Measurements from ENCODE around the gene WDR93. TPM values are rescaled to one million over a fixed set of nuclear protein-coding genes. Genes with fewer than 3 reads are reported as not detected.
"Not testable (repeated sequence)": the region's sequence is repeated elsewhere in the genome, so short reads cannot be mapped to it uniquely, and the experiment has no call there.

WDR93 gene
- total RNA-seq, 1 experiment from 2014 or later: not detected

DNA sequence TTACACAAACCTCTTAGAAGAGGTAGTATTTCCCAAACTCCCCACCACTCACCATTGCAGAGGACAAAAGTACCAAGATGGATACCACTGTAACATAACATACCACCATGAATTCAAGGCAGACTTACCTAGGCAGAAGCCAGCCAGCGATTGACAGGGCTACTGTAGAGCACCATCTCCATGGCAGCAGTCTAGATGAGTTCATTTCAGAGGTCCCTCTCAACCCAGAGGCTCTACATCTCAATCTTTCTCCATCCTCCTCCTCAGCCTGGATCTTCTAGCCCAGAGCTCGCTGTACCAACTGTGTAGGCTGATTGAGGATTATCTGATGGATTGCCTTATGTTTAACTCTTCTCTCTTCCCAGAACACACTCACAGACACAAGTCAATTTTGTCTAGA, 9.5 kb upstream of the WDR93 start:
- CTCF ChIA-PET: no interaction called here
- no peak for DNase-seq (ENCODE audit: low spot score)
- POLR2A ChIA-PET (ENCODE audit: low non-redundant PET): no interaction called here
- intact Hi-C loops (cut with micrococcal nuclease; ENCODE audit: unreplicated experiment): no loop called here
- no peak overlapping the region for H3K27ac ChIP-seq (ENCODE audit: low read depth, low read length, poor library complexity, severe bottlenecking)
- BruUV-seq (replicated peaks): no TSS peak
- no peaks in the 10 kb centered on the region for H3K4me1 ChIP-seq (ENCODE audit: insufficient read depth, low read length, poor library complexity, severe bottlenecking)
- no peak overlapping the region for H3K4me3 ChIP-seq (ENCODE audit: low read depth, low read length, poor library complexity, severe bottlenecking)
- no peaks in the 10 kb centered on the region for H3K9me3 ChIP-seq (ENCODE audit: low read depth, low read length, poor library complexity, severe bottlenecking)
- no peak for TF ChIP-seq CTCF (conservative IDR thresholded peaks at IDR 0.05; ENCODE audit: low read depth, low read length)
- no peak for TF ChIP-seq EZH2 (IDR thresholded peaks at IDR 0.05; ENCODE audit: borderline replicate concordance, low read depth, low read length, poor library complexity, severe bottlenecking)
- no peaks in the 10 kb centered on the region for H3K27me3 ChIP-seq (replicated peaks; ENCODE audit: insufficient read depth, low read depth, low read length, poor library complexity)
- no peaks in the 10 kb centered on the region for H3K36me3 ChIP-seq (ENCODE audit: insufficient read depth, low read length, poor library complexity, severe bottlenecking)

DNA sequence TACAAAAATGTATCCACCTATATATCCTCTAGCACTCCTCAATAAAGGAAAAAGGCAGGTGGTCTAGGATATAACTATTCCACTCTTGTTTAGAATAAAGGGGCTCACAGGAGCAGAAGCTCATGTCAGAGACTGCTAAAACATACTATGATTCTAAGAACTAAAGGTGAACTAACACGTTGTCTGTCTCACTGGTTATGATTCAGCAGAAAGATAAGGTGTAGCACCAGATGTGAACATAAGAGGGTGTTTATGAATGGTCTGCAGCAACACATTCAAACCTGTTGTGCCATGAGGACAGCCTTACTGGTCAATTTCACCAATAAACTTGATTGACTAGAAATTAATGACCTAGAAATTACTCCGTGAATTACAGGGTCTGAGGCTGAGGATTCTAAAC, 4.6 kb upstream of the WDR93 start:
- no TSS peak for BruUV-seq (replicated peaks)
- intact Hi-C loops (cut with micrococcal nuclease; ENCODE audit: unreplicated experiment): no loop called here
- TF ChIP-seq CTCF (conservative IDR thresholded peaks at IDR 0.05; ENCODE audit: low read depth, low read length) (no peak), EZH2 (IDR thresholded peaks at IDR 0.05; ENCODE audit: borderline replicate concordance, low read depth, low read length, poor library complexity, severe bottlenecking) (no peak)
- DNase-seq (ENCODE audit: low spot score): no peak
- Histone ChIP-seq H3K27me3 (replicated peaks; ENCODE audit: insufficient read depth, low read depth, low read length, poor library complexity) (no peaks in the 10 kb centered on the region), H3K4me1 (ENCODE audit: insufficient read depth, low read length, poor library complexity, severe bottlenecking) (no peaks in the 10 kb centered on the region), H3K4me3 (ENCODE audit: low read depth, low read length, poor library complexity, severe bottlenecking) (no peak overlapping the region), H3K27ac (ENCODE audit: low read depth, low read length, poor library complexity, severe bottlenecking) (no peak overlapping the region), H3K36me3 (ENCODE audit: insufficient read depth, low read length, poor library complexity, severe bottlenecking) (no peaks in the 10 kb centered on the region), H3K9me3 (ENCODE audit: low read depth, low read length, poor library complexity, severe bottlenecking) (no peaks in the 10 kb centered on the region)
- CTCF ChIA-PET: no interaction called here
- POLR2A ChIA-PET (ENCODE audit: low non-redundant PET): no interaction called here

DNA sequence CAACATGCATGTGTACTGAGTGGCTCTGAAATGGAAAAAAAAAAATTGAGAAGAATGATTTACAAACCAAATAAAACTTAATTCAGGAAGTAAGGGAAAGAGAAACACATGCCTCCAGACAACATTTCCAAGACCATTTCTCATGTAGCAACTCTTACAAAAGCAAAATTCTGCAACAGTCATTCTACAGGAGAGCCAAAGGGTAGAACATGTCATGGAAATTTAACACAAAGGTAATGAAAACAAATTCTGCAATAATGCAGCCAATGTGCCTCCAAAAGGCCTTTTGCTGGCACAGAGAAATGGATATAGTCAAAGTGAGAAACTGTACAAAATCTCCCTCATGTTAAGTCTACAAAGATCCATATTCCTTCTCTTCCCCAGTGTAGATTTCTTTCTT, 4.1 kb upstream of the WDR93 start:
- H3K36me3 ChIP-seq (ENCODE audit: insufficient read depth, low read length, poor library complexity, severe bottlenecking): no peaks in the 10 kb centered on the region
- BruUV-seq (replicated peaks): no TSS peak
- ChIA-PET POLR2A (ENCODE audit: low non-redundant PET) (no interaction called here), CTCF (no interaction called here)
- H3K27me3 ChIP-seq (replicated peaks; ENCODE audit: insufficient read depth, low read depth, low read length, poor library complexity): no peaks in the 10 kb centered on the region
- no peak for DNase-seq (ENCODE audit: low spot score)
- H3K4me3 ChIP-seq (ENCODE audit: low read depth, low read length, poor library complexity, severe bottlenecking): no peak overlapping the region
- no peaks in the 10 kb centered on the region for H3K9me3 ChIP-seq (ENCODE audit: low read depth, low read length, poor library complexity, severe bottlenecking)
- intact Hi-C loops (cut with micrococcal nuclease; ENCODE audit: unreplicated experiment): no loop called here
- no peaks in the 10 kb centered on the region for H3K4me1 ChIP-seq (ENCODE audit: insufficient read depth, low read length, poor library complexity, severe bottlenecking)
- TF ChIP-seq CTCF (conservative IDR thresholded peaks at IDR 0.05; ENCODE audit: low read depth, low read length): no peak
- H3K27ac ChIP-seq (ENCODE audit: low read depth, low read length, poor library complexity, severe bottlenecking): no peak overlapping the region

- Histone ChIP-seq H3K4me3 (ENCODE audit: low read depth, low read length, poor library complexity, severe bottlenecking) (peak overlapping the region; percentile 88), H3K27ac (ENCODE audit: low read depth, low read length, poor library complexity, severe bottlenecking) (peak overlapping the region; percentile 56)
- POLR2A ChIA-PET (ENCODE audit: low non-redundant PET); DNase-seq (ENCODE audit: low spot score); H3K9me3 ChIP-seq (ENCODE audit: low read depth, low read length, poor library complexity, severe bottlenecking); H3K27me3 ChIP-seq (replicated peaks; ENCODE audit: insufficient read depth, low read depth, low read length, poor library complexity); H3K4me1 ChIP-seq (ENCODE audit: insufficient read depth, low read length, poor library complexity, severe bottlenecking); CTCF ChIA-PET; BruUV-seq (replicated peaks); H3K36me3 ChIP-seq (ENCODE audit: insufficient read depth, low read length, poor library complexity, severe bottlenecking); intact Hi-C loops (cut with micrococcal nuclease; ENCODE audit: unreplicated experiment): not testable (repeated sequence)
These were observed 708 bp upstream of the WDR93 start for GRCh38 chr15:89689930-89690275.
